ENCODE measurements around the gene RBM4B.
"Not testable (repeated sequence)": the region's sequence is repeated elsewhere in the genome, so short reads cannot be mapped to it uniquely, and the experiment has no call there.

Gene RBM4B

DNA sequence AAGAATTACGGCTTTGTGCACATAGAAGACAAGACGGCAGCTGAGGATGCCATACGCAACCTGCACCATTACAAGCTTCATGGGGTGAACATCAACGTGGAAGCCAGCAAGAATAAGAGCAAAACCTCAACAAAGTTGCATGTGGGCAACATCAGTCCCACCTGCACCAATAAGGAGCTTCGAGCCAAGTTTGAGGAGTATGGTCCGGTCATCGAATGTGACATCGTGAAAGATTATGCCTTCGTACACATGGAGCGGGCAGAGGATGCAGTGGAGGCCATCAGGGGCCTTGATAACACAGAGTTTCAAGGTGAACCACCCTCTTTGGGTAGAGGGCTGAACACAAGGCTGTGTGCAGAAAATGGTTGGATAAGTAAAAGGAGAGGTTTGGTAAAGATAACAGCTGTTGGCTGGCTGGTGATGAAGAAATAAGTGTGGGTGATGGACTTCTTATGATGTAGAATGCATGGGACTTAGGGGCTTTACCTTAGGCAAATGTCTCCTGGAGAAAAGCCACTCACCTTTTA lies 37.8 kb downstream of the RBM4B start:
- not testable (repeated sequence) for DNase-seq (ENCODE audit: low read depth)

DNA sequence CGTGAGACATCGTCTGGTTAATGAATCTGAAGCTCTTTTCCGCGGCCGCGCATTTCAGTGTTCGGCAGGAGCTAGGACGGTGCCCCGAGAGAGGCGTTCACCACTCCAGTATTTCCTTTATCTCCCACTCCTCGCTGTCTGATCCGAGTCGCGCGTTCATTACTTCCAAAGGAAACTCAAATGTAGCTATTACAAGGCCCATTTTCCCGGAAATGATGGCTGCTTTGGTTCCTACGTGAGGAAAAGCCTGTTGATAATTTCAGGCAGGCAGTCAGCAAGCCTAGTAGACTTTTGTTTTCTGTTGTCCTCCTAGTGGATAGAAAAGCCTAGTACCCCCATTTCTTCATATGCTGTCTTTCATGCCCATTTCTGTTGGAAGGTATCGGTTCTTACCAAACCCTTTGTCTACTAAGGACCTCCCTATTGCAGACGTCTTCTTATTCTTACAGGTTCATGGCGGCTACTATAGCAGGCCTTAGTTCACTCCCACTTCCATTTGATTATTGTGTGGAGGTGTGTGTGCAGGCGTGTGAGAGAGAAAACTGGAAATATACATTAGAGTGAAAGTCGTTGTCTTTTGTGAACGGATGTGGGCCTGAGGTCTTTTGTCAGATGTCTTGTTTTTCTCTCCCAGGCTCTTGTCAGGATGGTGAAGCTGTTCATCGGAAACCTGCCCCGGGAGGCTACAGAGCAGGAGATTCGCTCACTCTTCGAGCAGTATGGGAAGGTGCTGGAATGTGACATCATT lies 38.4 kb downstream of the RBM4B start:
- peak; percentile 22 for DNase-seq (ENCODE audit: low read depth)

DNA sequence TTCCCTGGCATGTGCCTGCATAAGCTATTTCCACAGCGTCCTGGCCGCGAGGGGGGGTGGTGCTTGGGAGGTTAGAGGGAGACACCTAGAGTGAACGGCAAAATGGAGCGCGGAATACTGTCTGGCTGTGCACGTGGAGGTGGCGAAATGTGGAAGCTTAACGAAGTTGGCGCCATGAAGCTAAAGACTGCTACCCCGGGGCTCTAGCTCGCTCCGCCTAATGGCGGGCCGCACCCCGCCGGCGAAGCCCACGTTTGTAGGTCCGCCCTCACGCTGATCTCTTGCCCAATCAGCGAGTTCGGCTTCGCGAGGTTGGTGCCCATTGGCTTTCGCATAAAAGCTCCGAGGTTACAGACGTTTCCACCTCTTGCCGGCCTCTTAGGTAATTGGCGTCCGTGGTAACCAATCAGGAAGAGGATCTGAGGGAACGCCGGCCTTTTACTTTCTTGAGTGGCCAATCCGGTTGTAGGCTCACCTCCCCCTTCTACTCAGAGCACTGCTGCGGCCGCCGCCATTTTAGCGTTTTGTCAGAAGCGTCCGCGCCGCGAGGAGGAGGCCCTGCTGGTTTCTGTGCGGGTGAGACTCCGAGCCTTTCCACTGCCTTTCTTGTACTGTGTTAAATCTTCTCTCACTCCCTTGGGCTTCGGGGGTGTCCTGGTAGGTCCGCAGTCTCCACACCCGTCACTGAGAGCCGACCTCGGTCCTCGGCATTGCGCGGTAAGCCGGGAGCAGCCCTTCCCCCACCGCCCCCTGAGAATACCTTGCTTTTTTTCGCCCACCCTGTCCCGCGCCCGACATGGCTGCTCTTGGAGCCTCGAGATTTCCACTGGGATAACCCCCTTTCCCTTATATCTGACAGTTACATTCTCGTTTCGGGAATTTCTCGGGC lies 39.3 kb downstream of the RBM4B start, which contains the start of gene RBM4:
RBM4 (plus strand) TSS at position 527 of the 889 bp plus-strand sequence. CDS start 1,009 bp downstream, outside the sequence.
- peak; percentile 100 for DNase-seq (ENCODE audit: low read depth)

- DNase-seq (ENCODE audit: low read depth) = no peak
Observed at GRCh38 chr11:66637557-66638176, 40.0 kb downstream of the RBM4B start.

- DNase-seq (ENCODE audit: low read depth) = no peak
Observed at GRCh38 chr11:66636411-66636810, 41.3 kb downstream of the RBM4B start.

DNA sequence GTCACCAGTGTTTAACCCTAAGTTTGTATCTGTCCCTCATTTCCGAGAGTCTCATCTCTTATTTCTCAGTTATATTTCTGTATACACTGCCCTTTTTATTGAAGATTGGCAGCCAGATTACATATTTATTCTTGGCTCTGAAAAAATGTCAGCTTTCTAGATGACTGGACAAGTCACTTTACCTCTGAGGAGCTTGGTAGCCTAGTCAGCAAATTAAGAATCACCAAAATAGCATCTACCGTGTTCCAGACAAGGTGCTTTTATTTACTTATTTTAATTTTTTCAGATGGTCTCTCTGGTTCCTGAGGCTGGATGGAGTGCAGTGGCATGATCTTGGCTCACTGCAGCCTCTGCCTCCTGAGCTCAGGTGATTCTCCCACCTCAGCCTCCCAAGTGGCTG lies 44.7 kb downstream of the RBM4B start:
- DNase-seq (ENCODE audit: low read depth) = no peak

DNA sequence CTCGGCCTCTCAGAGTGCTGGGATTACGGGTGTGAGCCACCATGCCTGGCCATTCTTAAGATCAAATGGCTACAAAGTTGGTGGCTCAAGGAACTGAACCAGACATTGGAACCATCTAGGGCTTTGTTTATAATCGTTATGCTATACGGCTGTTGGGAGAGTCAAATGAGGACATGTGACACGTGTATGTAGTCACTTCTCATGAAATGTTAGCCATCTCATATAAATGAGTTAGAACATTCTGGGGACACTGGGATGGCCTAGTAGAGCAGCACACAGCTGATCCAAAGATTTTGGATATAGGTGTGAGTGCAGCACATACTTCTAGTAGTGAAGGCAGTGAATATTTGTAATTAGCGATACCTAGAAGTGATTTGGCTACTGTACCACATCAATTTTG lies 45.8 kb downstream of the RBM4B start:
- DNase-seq (ENCODE audit: low read depth) = no peak

DNA sequence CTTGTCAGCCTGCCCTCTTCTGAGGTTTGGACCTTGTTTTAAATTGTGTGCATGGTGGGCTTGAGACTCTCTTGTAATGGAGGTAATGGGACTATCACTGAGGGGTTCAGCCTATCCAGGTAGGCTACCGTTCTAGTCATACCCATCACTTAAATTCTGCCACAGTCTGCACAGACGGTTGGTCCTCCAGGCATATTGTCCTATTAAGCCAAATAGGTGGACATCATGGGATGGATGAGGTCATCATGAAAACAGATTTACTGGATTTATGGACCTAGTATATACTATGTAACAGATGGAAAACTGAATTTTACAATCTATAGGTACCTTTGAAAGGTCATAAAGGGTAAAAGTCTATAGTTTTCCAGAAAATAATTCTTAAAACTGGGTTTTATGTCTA lies 48.3 kb downstream of the RBM4B start:
- no peak for DNase-seq (ENCODE audit: low read depth)

DNA sequence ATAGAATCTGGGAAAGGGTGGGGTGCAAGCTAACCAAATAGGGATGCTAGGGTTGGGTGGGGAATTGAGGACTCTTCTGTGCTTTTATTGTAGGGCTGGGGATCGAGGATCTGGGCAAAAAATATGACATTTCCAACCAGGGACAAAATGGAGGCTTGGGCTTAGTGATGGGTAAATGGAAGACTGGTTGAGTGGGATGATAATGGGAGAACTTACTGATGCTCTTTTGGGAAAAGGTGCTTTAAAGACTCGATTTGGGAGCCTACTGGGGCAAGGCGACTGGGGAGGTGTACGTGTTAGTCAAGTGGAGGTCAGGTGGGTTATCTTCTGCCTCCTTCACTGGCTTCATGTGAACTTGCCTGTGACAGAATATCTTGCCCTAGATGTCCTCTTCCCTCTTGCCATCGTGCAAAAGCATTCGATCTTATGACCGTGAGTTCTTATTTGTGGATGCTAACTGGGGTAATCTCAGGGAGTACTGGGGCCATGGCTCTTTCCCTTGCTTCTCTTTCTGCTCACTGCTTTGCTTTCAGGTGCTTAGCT lies 49.6 kb downstream of the RBM4B start:
- no peak for DNase-seq (ENCODE audit: low read depth)

DNA sequence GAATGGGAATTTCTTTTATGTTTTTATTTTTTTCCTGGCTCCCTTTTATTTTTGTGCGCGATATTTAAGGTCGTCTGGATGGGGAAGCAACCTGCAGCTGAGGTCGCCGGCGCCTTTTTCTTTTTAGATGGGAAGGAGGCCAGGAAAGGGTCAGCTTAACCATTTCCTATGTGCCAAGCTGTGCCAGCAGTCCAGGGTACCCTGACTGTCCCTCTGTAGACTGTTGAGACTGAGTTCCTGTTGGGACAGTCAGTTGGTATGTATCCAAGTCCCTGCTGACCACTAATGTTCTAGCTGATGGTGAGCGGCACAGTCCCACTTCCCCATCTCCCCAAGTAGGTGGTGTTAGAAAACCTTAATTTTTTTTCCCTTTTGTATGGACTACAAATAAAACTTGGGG lies 50.8 kb downstream of the RBM4B start:
- DNase-seq (ENCODE audit: low read depth) = no peak

DNA sequence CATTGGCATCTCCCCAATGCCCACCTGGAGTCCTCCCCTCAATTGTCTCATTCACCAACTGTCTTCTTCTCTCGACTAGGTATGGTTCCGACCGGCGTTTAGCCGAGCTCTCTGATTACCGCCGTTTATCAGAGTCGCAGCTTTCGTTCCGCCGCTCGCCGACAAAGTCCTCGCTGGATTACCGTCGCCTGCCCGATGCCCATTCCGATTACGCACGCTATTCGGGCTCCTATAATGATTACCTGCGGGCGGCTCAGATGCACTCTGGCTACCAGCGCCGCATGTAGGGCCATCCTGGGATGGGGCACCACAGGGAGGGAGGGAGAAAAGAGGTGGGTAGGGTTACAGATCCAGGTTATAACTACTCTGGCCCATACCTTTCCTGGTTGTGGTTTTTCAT lies 51.3 kb downstream of the RBM4B start:
- no peak for DNase-seq (ENCODE audit: low read depth)

- DNase-seq (ENCODE audit: low read depth) = no peak
Observed at GRCh38 chr11:66625752-66626149, 51.9 kb downstream of the RBM4B start.

GRCh38 chr11:66625041-66625751 lies 52.5 kb downstream of the RBM4B start:
- DNase-seq (ENCODE audit: low read depth) = no peak

- no peak for DNase-seq (ENCODE audit: low read depth)
Observed at GRCh38 chr11:66624450-66624849, 53.2 kb downstream of the RBM4B start.

DNA sequence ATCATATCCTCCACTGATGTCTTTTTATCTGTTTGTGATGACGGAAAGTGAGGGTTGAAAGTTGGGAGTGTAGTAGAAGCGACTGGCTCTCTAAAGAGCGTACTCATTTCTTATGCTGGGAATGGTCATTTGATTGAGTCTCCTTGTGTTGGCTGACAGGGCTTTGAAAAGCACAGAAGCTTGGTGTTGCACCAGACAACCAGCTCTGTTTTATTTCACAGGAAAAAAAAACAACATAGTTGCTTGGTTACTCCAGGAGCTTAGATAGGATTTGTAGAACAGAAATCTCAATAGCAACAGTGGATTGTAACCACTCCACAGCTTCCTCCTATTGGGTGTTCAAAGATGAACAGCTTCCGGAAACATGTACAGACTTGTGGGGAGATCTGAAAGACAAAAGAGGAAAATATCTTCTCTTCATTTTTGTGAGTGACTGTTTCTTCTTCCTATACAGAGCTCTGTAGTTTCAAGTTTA lies 58.6 kb downstream of the RBM4B start:
- peak; percentile 55 for DNase-seq (ENCODE audit: low read depth)

DNA sequence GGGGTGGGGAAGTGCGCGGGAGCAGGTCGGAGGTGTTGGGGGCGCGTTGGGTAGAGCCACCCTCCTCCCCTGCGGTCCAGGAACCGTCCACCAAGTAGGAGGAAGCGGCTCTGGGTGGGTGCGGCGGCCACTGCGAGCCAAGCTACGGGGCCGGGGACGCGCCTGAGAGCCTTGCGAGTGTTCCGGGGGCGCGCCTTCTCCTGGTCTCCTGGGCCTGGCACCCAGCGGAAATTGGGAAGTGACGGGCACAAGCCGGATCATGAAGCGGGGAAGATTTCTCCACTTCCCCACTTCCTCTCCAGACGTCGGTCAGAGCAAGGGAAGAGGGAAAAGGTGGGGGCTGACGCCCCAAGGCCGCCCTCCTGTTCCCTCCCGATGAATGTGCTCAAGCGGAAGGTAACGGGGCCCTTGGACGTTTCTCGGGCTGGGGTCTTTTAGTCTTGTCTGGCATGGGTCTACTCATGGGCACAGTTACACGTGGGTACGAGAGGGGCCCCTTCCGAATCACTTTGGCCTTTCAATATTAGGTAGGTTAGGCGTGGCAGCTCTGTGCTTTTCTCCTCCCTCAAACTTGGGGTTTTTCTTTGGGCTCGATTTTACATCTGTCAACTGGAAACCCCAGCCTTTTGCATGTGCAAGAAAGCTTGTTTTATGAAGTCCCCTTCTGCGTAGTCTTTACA lies 60.4 kb downstream of the RBM4B start:
- no peak for DNase-seq (ENCODE audit: low read depth)

- peak; percentile 100 for DNase-seq (ENCODE audit: low read depth)
Observed at GRCh38 chr11:66616379-66617154, 61.1 kb downstream of the RBM4B start, which contains the start of gene RBM14. TSS of gene RBM14 (plus strand) at chr11:66616630. CDS start at chr11:66616721, 91 bp downstream.

Measured in stromal cell of bone marrow (primary cell).